Ishikawa (cell line): ENCODE results near the gene ARL13A.

Experiments
- CEBPB ChIP-seq: IDR thresholded peaks from 2 replicates; pipeline ENCODE4 v1.6.1; 2012
- EP300 ChIP-seq: IDR thresholded peaks from 2 replicates; pipeline ENCODE4 v1.6.1; 2012; ENCODE audit warnings: borderline replicate concordance
- FOXM1 ChIP-seq: IDR thresholded peaks from 2 replicates; pipeline ENCODE4 v1.6.1; 2012; ENCODE audit warnings: low read depth, borderline replicate concordance
- RAD21 ChIP-seq: IDR thresholded peaks from 2 replicates; pipeline ENCODE4 v1.6.1; 2012; ENCODE audit warnings: low read depth
- REST ChIP-seq: IDR thresholded peaks from 2 replicates; pipeline ENCODE4 v1.6.1; 2012; ENCODE audit warnings: low read depth, mild to moderate bottlenecking
- TAF1 ChIP-seq: IDR thresholded peaks from 2 replicates; pipeline ENCODE4 v1.6.1; 2012; ENCODE audit warnings: low read depth, mild to moderate bottlenecking
- YY1 ChIP-seq: IDR thresholded peaks from 2 replicates; pipeline ENCODE4 v1.6.1; 2012; ENCODE audit warnings: low read depth
- TF ChIP-seq, protein P1 (sequence below): IDR thresholded peaks from 2 replicates; pipeline ENCODE4 v1.6.1; 2012

- TF ChIP-seq CEBPB (no peak), YY1 (no peak), EP300 (no peak), REST (no peak), TAF1 (no peak), RAD21 (no peak), FOXM1 (no peak)
- TF ChIP-seq, protein P1, sequence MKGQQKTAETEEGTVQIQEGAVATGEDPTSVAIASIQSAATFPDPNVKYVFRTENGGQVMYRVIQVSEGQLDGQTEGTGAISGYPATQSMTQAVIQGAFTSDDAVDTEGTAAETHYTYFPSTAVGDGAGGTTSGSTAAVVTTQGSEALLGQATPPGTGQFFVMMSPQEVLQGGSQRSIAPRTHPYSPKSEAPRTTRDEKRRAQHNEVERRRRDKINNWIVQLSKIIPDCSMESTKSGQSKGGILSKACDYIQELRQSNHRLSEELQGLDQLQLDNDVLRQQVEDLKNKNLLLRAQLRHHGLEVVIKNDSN, result no peak
Measured at GRCh38 chrX:101025126-101025525, 55.6 kb downstream of the ARL13A start.
